ENCODE measurements around the gene OMA1.
"Not testable (repeated sequence)": the region's sequence is repeated elsewhere in the genome, so short reads cannot be mapped to it uniquely, and the experiment has no call there.

Gene OMA1

DNA sequence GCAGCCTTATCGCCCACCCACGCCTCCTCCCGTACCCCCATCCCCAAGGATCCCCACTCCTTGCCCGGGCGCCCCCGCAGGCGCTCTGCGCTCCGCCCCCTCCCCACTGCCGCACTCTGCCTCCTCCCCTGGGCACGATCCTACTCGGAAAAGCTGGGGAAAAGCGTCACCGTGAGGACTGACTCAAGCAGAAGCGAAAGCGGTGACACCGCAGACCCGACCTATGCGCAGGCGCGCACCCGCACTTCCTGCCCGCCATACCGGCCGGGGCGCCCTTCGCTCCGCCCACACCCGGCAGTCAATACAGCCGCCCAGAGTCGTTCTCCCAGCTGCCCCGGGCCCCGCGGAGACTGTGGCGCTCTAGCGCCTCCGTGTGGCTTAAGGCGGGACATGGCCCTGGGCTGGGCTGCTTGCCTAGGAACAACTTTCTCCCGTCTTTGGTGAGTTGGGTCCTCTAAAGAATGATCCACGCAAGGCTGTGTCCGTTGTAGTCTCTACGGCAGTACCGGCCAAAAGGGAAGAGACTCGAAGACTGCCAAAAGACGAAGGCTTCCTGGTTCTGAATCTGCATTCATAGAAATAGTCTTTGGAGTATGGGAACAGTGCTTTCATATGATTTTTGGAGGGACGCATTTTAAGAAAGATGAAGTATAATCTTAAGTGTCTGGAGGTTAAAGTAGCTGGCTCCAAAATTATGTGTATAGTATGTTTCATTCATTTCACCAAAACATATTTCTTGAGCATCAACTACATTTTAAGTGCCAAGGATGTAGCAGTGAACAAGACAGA is at the start of gene OMA1:
Gene OMA1, minus strand, starts transcription at position 207 of the 789 bp plus-strand sequence. CDS start 7,432 bp downstream, outside the sequence.
- DNase-seq, result peak; percentile 98

DNA sequence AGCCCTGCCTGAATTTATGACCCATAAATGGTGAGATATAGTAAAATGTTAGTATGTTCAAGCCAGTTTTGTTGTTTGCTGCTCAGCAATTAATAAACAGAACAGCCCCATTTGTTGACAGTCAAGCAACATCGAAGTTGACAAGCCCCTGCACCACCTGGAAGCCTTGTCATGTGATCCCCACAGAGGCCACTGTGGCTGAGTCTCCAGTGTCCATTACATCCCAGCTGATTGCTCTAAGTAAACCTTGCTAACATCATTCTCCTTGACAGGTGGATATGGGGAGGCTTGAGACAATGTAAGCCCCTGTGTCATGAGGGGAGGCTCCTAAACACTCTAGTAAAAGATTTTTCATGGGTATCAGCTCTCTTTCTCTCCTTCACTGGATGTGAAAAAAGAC is 48.0 kb upstream of the OMA1 start:
- DNase-seq, result no peak

GRCh38 chr1:58592522-58593134 is 46.1 kb upstream of the OMA1 start:
- no peak for DNase-seq

GRCh38 chr1:58591806-58592205 is 45.3 kb upstream of the OMA1 start:
- DNase-seq, result no peak

- no peak for DNase-seq
Observed at GRCh38 chr1:58590019-58590418, 43.5 kb upstream of the OMA1 start.

DNA sequence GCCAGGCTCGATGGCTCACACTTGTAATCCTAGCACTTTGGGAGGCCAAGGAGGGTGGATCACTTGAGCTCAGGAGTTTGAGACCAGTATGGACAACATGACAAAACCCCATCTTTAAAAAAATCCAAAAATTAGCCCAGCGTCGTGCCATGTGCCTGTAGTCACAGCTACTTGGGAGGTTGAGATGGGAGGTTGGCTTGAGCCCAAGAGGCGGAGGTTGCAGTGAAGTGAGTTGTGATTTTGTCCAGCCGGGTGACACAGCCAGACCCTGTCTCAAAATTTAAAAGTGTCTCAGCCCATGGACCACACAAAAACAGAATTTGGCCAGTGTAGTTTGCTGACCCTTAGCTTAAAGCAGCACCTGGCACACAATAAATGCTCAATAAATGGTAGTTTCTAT is 41.9 kb upstream of the OMA1 start:
- DNase-seq, result no peak

DNA sequence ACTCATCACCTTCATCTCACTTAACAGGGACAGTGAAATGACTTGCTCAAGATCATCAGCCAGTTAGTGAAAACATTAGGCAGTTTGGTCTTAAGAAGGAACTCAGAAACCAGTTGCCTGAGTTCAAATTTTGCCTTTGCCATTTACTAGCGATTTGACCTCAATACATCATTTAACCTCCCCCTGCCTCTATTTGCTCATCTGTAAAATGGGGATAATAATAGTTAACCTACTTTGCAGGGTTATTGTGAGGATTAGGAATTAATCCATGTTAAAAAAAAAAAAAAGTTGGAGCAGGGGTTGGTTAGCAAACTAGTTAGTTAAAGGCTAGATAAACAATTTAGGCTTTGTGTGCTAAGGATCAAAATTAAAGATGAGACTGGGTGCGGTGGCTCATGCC is 41.1 kb upstream of the OMA1 start:
- DNase-seq, result no peak

- no peak for DNase-seq
Observed at GRCh38 chr1:58586271-58586670, 39.7 kb upstream of the OMA1 start.

- no peak for DNase-seq
Observed at GRCh38 chr1:58585581-58586151, 39.1 kb upstream of the OMA1 start.

GRCh38 chr1:58585166-58585565 is 38.6 kb upstream of the OMA1 start:
- no peak for DNase-seq

GRCh38 chr1:58584082-58584895 is 37.8 kb upstream of the OMA1 start:
- no peak for DNase-seq

DNA sequence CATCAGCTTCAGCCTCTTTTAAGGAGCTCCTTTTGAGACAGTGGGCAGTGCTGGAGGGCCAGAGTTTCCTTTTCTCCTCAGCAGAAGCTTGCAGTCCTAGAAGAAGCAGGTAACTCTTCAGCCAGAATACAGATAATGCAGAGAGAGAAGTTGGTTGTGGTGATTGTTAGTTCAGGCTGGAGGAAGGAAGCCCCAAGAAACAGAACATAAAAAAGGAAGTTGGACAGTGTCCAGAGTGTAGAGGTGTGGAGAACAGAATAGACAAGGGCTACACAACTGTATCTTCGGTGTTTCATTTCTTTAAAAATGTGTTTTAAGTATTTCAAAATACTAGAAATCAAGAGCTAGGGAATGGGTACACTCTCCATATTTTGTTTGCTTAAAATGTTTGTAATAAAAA is 37.0 kb upstream of the OMA1 start:
- DNase-seq, result no peak

GRCh38 chr1:58582143-58582542 is 35.6 kb upstream of the OMA1 start:
- not testable (repeated sequence) for DNase-seq

DNA sequence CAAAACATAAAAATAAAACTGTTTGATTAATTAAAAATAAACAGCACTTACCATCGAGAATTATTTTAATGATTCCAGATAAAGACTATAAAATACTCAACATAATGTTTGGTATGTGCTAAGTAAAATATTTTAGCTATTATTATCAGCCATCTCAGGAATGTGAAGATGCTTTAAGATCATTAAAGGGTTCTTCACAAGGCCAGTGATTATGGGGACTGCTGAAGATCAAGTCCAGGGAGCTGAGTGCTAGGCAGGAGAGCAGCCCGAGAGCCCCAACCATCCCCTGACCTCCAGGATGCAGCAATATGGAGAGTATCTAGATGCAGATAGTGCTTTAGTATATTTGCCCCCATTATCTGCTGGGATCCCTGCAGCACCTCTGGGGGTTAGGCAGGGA is 35.1 kb upstream of the OMA1 start:
- DNase-seq, result no peak

DNA sequence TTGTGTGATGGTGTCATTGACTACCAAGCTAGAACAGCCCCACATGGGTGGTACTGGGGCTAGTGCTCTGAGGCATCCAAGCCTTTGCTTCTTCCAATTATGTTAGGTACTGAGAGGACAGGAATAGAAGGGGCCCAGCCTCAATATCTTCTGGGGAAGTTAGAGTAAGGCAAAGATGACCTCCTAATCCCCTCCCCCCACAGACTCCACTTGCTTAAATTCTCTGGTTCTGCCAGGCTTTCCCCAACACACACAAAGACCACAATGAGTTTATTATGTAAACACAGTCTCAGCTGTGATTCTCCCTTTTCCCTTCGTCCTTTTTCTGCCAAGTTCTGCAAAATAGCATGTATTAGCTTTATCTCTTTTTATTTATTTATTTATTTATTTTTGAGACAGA is 33.7 kb upstream of the OMA1 start:
- no peak for DNase-seq

DNA sequence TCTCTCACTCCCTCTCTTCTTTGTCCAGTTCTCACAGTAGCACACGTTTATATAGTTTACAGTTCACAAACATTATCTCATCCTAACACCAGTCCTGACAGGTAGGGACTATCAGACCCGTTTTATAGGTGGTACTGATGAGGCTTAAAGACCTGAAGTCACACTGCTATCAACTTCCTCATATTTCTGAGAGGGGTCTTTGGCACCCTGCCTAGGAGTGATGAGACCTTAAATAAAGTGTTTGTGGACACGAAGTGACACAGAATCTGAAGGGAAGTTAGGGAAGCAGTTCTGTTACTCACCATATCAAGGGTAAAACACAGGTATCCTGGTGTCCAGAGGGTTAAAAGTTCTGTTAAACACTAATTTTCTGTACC is 31.1 kb upstream of the OMA1 start:
- no peak for DNase-seq

GRCh38 chr1:58576727-58577653 is 30.5 kb upstream of the OMA1 start, which contains the start of gene TACSTD2:
Gene TACSTD2, minus strand, starts transcription at chr1:58577252. Its CDS starts 96 bp downstream, at chr1:58577156.
- DNase-seq, result no peak

- no peak for DNase-seq
Observed at GRCh38 chr1:58576325-58576726, 29.8 kb upstream of the OMA1 start.

DNA sequence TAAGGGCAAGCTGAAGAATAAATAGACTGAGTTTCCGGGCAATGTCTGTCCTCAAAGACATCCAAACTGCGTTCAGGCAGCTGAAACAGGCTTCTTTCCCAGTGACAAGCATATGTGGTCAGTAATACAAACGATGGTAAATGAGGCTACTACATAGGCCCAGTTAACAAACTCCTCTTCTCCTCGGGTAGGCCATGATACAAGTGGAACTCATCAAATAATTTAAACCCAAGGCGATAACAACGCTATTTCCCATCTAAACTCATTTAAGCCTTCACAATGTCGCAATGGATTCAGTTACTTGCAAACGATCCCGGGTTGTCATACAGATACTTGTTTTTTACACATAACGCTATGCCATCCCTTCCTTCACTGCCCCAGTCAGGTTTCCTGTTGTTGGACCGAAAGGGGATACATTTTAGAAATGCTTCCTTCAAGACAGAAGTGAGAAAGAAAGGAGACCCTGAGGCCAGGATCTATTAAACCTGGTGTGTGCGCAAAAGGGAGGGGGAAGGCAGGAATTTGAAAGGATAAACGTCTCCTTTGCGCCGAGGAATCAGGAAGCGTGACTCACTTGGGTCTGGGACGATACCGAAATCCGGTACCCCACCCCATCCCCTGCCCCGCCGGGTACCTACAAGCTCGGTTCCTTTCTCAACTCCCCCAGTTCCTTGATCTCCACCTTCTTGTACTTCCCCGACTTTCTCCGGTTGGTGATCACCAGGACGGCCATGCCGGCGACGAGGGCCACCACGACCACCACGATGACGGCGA is 29.2 kb upstream of the OMA1 start:
- no peak for DNase-seq

DNA sequence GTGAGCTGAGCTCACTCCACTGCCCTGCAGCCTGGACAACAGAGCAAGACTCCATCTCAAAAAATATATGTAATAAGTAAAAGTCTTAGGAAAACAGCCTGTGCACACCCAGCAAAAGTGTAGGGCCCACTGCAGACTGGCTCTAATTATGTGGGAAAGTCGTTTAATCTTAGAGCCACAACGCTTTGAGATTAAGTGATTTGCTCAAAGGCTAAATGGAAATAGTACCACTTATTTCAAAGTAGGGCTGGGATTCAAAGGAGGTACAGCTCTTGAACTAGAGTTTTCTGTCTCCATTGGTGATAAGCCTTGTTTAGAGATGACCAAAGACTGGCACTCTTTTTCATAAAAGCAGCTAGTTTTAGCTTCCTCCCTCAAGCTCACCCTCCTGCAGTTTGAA is 28.3 kb upstream of the OMA1 start:
- DNase-seq, result no peak

All from CD4-positive, alpha-beta T cell treated with Interleukin-15 for 1 hour (primary cell).